Activated T-cell treated with anti-CD3 and anti-CD28 coated beads, Interleukin-2, amount 50 U/mL, for 1 hour (primary cell): ENCODE results near the gene PPP2R5A.
"Not testable (repeated sequence)": the region's sequence is repeated elsewhere in the genome, so short reads cannot be mapped to it uniquely, and the experiment has no call there.

Experiments used
- DNase-seq: peaks from one replicate; pipeline ENCODE4 v3.0.0-alpha.2; 2020

Gene PPP2R5A

GRCh38 chr1:212359794-212360479 is 74.7 kb downstream of the PPP2R5A start:
- DNase-seq = no peak

- DNase-seq = no peak
These were observed 79.8 kb downstream of the PPP2R5A start for GRCh38 chr1:212364985-212365384.

- DNase-seq = no peak
These were observed 81.7 kb downstream of the PPP2R5A start for GRCh38 chr1:212366901-212367300.

- DNase-seq = peak; percentile 32
These were observed 82.4 kb downstream of the PPP2R5A start for GRCh38 chr1:212367474-212368072.

GRCh38 chr1:212368073-212368484 is 82.9 kb downstream of the PPP2R5A start:
- no peak for DNase-seq

GRCh38 chr1:212375986-212376385 is 90.8 kb downstream of the PPP2R5A start:
- DNase-seq = no peak

GRCh38 chr1:212377644-212378043 is 92.4 kb downstream of the PPP2R5A start:
- no peak for DNase-seq

- no peak for DNase-seq
These were observed 94.2 kb downstream of the PPP2R5A start for GRCh38 chr1:212379366-212379765.

- no peak for DNase-seq
These were observed 96.3 kb downstream of the PPP2R5A start for GRCh38 chr1:212381397-212382035.

- DNase-seq = no peak
These were observed 100.8 kb downstream of the PPP2R5A start for GRCh38 chr1:212386029-212386428.

- DNase-seq = no peak
These were observed 103.9 kb downstream of the PPP2R5A start for GRCh38 chr1:212388985-212389716.

GRCh38 chr1:212395678-212396437 is 110.6 kb downstream of the PPP2R5A start:
- DNase-seq = not testable (repeated sequence)

GRCh38 chr1:212396638-212397037 is 111.4 kb downstream of the PPP2R5A start:
- no peak for DNase-seq

- DNase-seq = no peak
These were observed 112.0 kb downstream of the PPP2R5A start for GRCh38 chr1:212397171-212397570.

- DNase-seq = no peak
These were observed 115.8 kb downstream of the PPP2R5A start for GRCh38 chr1:212401042-212401441.

GRCh38 chr1:212401838-212402582 is 116.8 kb downstream of the PPP2R5A start:
- no peak for DNase-seq

GRCh38 chr1:212402666-212403321 is 117.6 kb downstream of the PPP2R5A start:
- DNase-seq = no peak

GRCh38 chr1:212410231-212410820 is 125.1 kb downstream of the PPP2R5A start:
- no peak for DNase-seq
